NCI-H187 (cell line): ENCODE data around the gene ULBP2.
"Not testable (repeated sequence)": the region's sequence is repeated elsewhere in the genome, so short reads cannot be mapped to it uniquely, and the experiment has no call there.

Source experiments
- DNase-seq, 2 experiments: peaks; one replicate each; lab custom pipeline; 2025; lab: John Stamatoyannopoulos, UW

Gene ULBP2

GRCh38 chr6:149951626-149952025, 9.8 kb downstream of the ULBP2 start:
- no peak for DNase-seq

GRCh38 chr6:149953390-149953789, 11.6 kb downstream of the ULBP2 start:
- not testable (repeated sequence) for DNase-seq

GRCh38 chr6:149953934-149954327, 12.1 kb downstream of the ULBP2 start:
- DNase-seq, result not testable (repeated sequence)

GRCh38 chr6:149954328-149954983, 12.6 kb downstream of the ULBP2 start:
- not testable (repeated sequence) for DNase-seq

GRCh38 chr6:149954984-149955653, 13.3 kb downstream of the ULBP2 start:
- DNase-seq, result not testable (repeated sequence)

GRCh38 chr6:149955654-149956317, 14.0 kb downstream of the ULBP2 start:
- DNase-seq, result not testable (repeated sequence)

GRCh38 chr6:149958124-149958523, 16.3 kb downstream of the ULBP2 start:
- not testable (repeated sequence) for DNase-seq

- not testable (repeated sequence) for DNase-seq
These were observed 18.0 kb downstream of the ULBP2 start for GRCh38 chr6:149959806-149960205.

GRCh38 chr6:149960488-149960887, 18.7 kb downstream of the ULBP2 start:
- no peak for DNase-seq

- no peak for DNase-seq
These were observed 20.1 kb downstream of the ULBP2 start for GRCh38 chr6:149961728-149962425.

- no peak for DNase-seq
These were observed 20.8 kb downstream of the ULBP2 start for GRCh38 chr6:149962461-149963211.

GRCh38 chr6:149963212-149963461, 21.3 kb downstream of the ULBP2 start:
- peak in 1 of 2 experiments; percentile 44 for DNase-seq

GRCh38 chr6:149963462-149964307, 21.9 kb downstream of the ULBP2 start, which contains the start of gene ULBP1:
ULBP1 (plus strand) TSS chr6:149963943; CDS start chr6:149964050, 107 bp downstream.
- DNase-seq, result peak; percentile 16 to 71

GRCh38 chr6:149964308-149965193, 22.7 kb downstream of the ULBP2 start:
- no peak for DNase-seq

- no peak for DNase-seq
These were observed 23.6 kb downstream of the ULBP2 start for GRCh38 chr6:149965194-149966020.

GRCh38 chr6:149966319-149966718, 24.5 kb downstream of the ULBP2 start:
- DNase-seq, result not testable (repeated sequence)

GRCh38 chr6:149967591-149967990, 25.8 kb downstream of the ULBP2 start:
- DNase-seq, result no peak

- not testable (repeated sequence) for DNase-seq
These were observed 26.2 kb downstream of the ULBP2 start for GRCh38 chr6:149967999-149968398.

GRCh38 chr6:149968909-149969308, 27.1 kb downstream of the ULBP2 start:
- DNase-seq, result not testable (repeated sequence)
